ENCODE measurements around the gene OTUB2. TPM values are rescaled to one million over a fixed set of nuclear protein-coding genes. Genes with fewer than 3 reads are reported as not detected.
A peak's percentile ranks its signal among the peaks of the same experiment; 100 is the strongest.

The OTUB2 gene
- total RNA-seq, 1 experiment from 2014 or later, result 3.4 TPM

GRCh38 chr14:94024549-94024948 lies 1.6 kb upstream of the OTUB2 start:
- Histone ChIP-seq H3K4me3 (ENCODE audit: low read depth in 2 of 2, low read length in 2 of 2) (no peak overlapping the region), H3K27ac (ENCODE audit: low read length) (no peak overlapping the region), H3K4me1 (ENCODE audit: control insufficient read depth, insufficient read depth, low read length) (peaks cover 20% of the 10 kb centered on the region), H3K9me3 (ENCODE audit: control insufficient read depth, insufficient read depth, low read depth, low read length) (no peaks in the 10 kb centered on the region), H3K36me3 (ENCODE audit: control insufficient read depth, insufficient read depth, low read length) (no peaks in the 10 kb centered on the region), H3K27me3 (ENCODE audit: control insufficient read depth, insufficient read depth, low read length) (no peaks in the 10 kb centered on the region)
- TF ChIP-seq CTCF (IDR thresholded peaks at IDR 0.05) (no peak), SIN3A (IDR thresholded peaks at IDR 0.05; ENCODE audit: borderline replicate concordance, insufficient read depth, low read depth, low read length) (no peak), POLR2AphosphoS5 (IDR thresholded peaks at IDR 0.05; ENCODE audit: low read depth, low read length) (no peak), TCF7L2 (IDR thresholded peaks at IDR 0.05; ENCODE audit: low read depth, low read length) (no peak)
- TF ChIP-seq, protein P1, sequence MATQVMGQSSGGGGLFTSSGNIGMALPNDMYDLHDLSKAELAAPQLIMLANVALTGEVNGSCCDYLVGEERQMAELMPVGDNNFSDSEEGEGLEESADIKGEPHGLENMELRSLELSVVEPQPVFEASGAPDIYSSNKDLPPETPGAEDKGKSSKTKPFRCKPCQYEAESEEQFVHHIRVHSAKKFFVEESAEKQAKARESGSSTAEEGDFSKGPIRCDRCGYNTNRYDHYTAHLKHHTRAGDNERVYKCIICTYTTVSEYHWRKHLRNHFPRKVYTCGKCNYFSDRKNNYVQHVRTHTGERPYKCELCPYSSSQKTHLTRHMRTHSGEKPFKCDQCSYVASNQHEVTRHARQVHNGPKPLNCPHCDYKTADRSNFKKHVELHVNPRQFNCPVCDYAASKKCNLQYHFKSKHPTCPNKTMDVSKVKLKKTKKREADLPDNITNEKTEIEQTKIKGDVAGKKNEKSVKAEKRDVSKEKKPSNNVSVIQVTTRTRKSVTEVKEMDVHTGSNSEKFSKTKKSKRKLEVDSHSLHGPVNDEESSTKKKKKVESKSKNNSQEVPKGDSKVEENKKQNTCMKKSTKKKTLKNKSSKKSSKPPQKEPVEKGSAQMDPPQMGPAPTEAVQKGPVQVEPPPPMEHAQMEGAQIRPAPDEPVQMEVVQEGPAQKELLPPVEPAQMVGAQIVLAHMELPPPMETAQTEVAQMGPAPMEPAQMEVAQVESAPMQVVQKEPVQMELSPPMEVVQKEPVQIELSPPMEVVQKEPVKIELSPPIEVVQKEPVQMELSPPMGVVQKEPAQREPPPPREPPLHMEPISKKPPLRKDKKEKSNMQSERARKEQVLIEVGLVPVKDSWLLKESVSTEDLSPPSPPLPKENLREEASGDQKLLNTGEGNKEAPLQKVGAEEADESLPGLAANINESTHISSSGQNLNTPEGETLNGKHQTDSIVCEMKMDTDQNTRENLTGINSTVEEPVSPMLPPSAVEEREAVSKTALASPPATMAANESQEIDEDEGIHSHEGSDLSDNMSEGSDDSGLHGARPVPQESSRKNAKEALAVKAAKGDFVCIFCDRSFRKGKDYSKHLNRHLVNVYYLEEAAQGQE (IDR thresholded peaks at IDR 0.05; ENCODE audit: insufficient read depth in 1 of 2, low read depth in 2 of 2, low read length in 1 of 2), result no peak
- in situ Hi-C loops (cut with HindIII; ENCODE audit: low pct_unique_long_range_greater_than_20kb, low sequenced_read_pairs) (no loop called here), intact Hi-C loops (cut with micrococcal nuclease; ENCODE audit: unreplicated experiment) (no loop called here)
- CTCF ChIA-PET, result no interaction called here
- BruUV-seq (replicated peaks), result no TSS peak
- ATAC-seq, result no peak
- DNase-seq (ENCODE audit: low read depth, low spot score), result no peak
- POLR2A ChIA-PET, result no interaction called here

DNA sequence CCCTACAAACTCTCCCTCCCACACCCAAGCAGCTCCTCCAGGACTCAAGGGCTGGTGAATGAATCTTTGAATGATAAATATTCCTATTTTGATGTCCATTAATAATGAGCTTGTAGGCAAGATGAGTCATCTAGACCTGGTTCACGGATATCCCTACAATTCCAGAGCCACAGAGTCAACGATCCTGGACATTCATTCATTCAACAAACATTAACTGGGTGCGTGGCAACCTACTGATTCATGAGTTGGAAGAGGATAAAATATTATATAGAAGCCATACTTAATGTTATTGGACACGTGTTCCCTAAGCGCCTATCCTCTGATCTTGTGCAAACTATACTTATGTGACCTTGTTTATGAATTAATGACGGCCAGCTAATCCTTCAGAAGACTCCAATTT lies 420 bp upstream of the OTUB2 start:
- H3K27ac ChIP-seq (ENCODE audit: low read length), result peak overlapping the region; percentile 61; the same call in 1 of the 2 replicates
- peak overlapping the region; percentile 43 to 50 for H3K4me3 ChIP-seq (ENCODE audit: low read depth in 2 of 2, low read length in 2 of 2)
- BruUV-seq (replicated peaks), result no TSS peak
- H3K9me3 ChIP-seq (ENCODE audit: control insufficient read depth, insufficient read depth, low read depth, low read length), result no peaks in the 10 kb centered on the region
- DNase-seq (ENCODE audit: low read depth, low spot score), result no peak
- CTCF ChIA-PET, result interaction anchor here (0.7 to 1.1 kb wide), 2 partner anchors 11 to 59 kb away, joined by 3 to 5 read pairs; no protein-coding TSS in a partner anchor
- in situ Hi-C loops (cut with HindIII; ENCODE audit: low pct_unique_long_range_greater_than_20kb, low sequenced_read_pairs) (no loop called here), intact Hi-C loops (cut with micrococcal nuclease; ENCODE audit: unreplicated experiment) (no loop called here)
- no peaks in the 10 kb centered on the region for H3K36me3 ChIP-seq (ENCODE audit: control insufficient read depth, insufficient read depth, low read length)
- POLR2A ChIA-PET, result interaction anchor here (0.7 kb wide), 1 partner anchor 137 kb away, joined by 3 read pairs; no protein-coding TSS in a partner anchor
- TF ChIP-seq TCF7L2 (IDR thresholded peaks at IDR 0.05; ENCODE audit: low read depth, low read length) (no peak), SIN3A (IDR thresholded peaks at IDR 0.05; ENCODE audit: borderline replicate concordance, insufficient read depth, low read depth, low read length) (no peak), POLR2AphosphoS5 (IDR thresholded peaks at IDR 0.05; ENCODE audit: low read depth, low read length) (no peak), CTCF (IDR thresholded peaks at IDR 0.05) (no peak)
- TF ChIP-seq, protein P1 (IDR thresholded peaks at IDR 0.05; ENCODE audit: insufficient read depth in 1 of 2, low read depth in 2 of 2, low read length in 1 of 2), result no peak
- H3K27me3 ChIP-seq (ENCODE audit: control insufficient read depth, insufficient read depth, low read length), result no peaks in the 10 kb centered on the region
- ATAC-seq, result peak; percentile 1; the same call in 1 of the 2 replicates
- peaks cover 20% of the 10 kb centered on the region for H3K4me1 ChIP-seq (ENCODE audit: control insufficient read depth, insufficient read depth, low read length)
